ENCODE data around the gene BCL2. TPM values are rescaled to one million over a fixed set of nuclear protein-coding genes. Genes with fewer than 3 reads are reported as not detected.
A peak's percentile ranks its signal among the peaks of the same experiment; 100 is the strongest.

BCL2 gene
- 16.5 and 21.9 TPM in 2 replicates for total RNA-seq (ENCODE audit: low replicate concordance)
- long read RNA-seq, full-length matches to known transcripts, result 2 of 6 reads
- long read RNA-seq, partial matches to known transcripts, result 0 of 6 reads
- long read RNA-seq, other reads (novel, unspliced or antisense), result 4 of 6 reads

- peaks cover 32% of the 10 kb centered on the region for H3K4me1 Mint-ChIP-seq (ENCODE audit: unreplicated experiment)
- peaks cover 21% of the 10 kb centered on the region for H3K27me3 Mint-ChIP-seq
- H3K36me3 Mint-ChIP-seq, result no peaks in the 10 kb centered on the region
- no peak for TF ChIP-seq CTCF (conservative IDR thresholded peaks at IDR 0.05)
- DNase-seq (ENCODE audit: extremely low spot score, unreplicated experiment), result peak; percentile 69
- peak within 1 kb of the TSS; percentile 99 for H3K4me3 Mint-ChIP-seq
- H3K9me3 Mint-ChIP-seq, result no peaks in the 10 kb centered on the region
- peak within 1 kb of the TSS; percentile 96 for H3K27ac Mint-ChIP-seq
Measured at GRCh38 chr18:63319383-63320122, at the start of gene BCL2. Gene BCL2, minus strand, starts transcription at chr18:63319769.

GRCh38 chr18:63368611-63369010, 49.0 kb upstream of the BCL2 start:
- DNase-seq (ENCODE audit: extremely low spot score, unreplicated experiment), result no peak
- Mint-ChIP-seq H3K9me3 (no peaks in the 10 kb centered on the region), H3K27ac (peak overlapping the region; percentile 91), H3K4me3 (peak overlapping the region; percentile 91), H3K27me3 (no peaks in the 10 kb centered on the region), H3K36me3 (peaks cover 6% of the 10 kb centered on the region), H3K4me1 (ENCODE audit: unreplicated experiment) (peaks cover 13% of the 10 kb centered on the region)
- no peak for TF ChIP-seq CTCF (conservative IDR thresholded peaks at IDR 0.05)

GRCh38 chr18:63367053-63367953, 47.7 kb upstream of the BCL2 start, which contains the start of gene KDSR:
Gene KDSR, minus strand, starts transcription at chr18:63367206. Its CDS starts 88 bp downstream, at chr18:63367118.
- no peak for TF ChIP-seq CTCF (conservative IDR thresholded peaks at IDR 0.05)
- Mint-ChIP-seq H3K4me3 (peak within 1 kb of the TSS; percentile 99), H3K27ac (peak within 1 kb of the TSS; percentile 92), H3K9me3 (no peaks in the 10 kb centered on the region), H3K36me3 (peaks cover 15% of the 10 kb centered on the region), H3K4me1 (ENCODE audit: unreplicated experiment) (peaks cover 13% of the 10 kb centered on the region), H3K27me3 (no peaks in the 10 kb centered on the region)
- peak; percentile 94 for DNase-seq (ENCODE audit: extremely low spot score, unreplicated experiment)

- peak overlapping the region; percentile 92 for H3K27ac Mint-ChIP-seq
- no peak for DNase-seq (ENCODE audit: extremely low spot score, unreplicated experiment)
- H3K4me1 Mint-ChIP-seq (ENCODE audit: unreplicated experiment), result peaks cover 13% of the 10 kb centered on the region
- H3K9me3 Mint-ChIP-seq, result no peaks in the 10 kb centered on the region
- no peaks in the 10 kb centered on the region for H3K27me3 Mint-ChIP-seq
- H3K36me3 Mint-ChIP-seq, result peaks cover 18% of the 10 kb centered on the region
- no peak for TF ChIP-seq CTCF (conservative IDR thresholded peaks at IDR 0.05)
- H3K4me3 Mint-ChIP-seq, result peak overlapping the region; percentile 99
Measured at GRCh38 chr18:63366213-63367052, 46.9 kb upstream of the BCL2 start.

- no peaks in the 10 kb centered on the region for H3K9me3 Mint-ChIP-seq
- peaks cover 13% of the 10 kb centered on the region for H3K4me1 Mint-ChIP-seq (ENCODE audit: unreplicated experiment)
- no peak for TF ChIP-seq CTCF (conservative IDR thresholded peaks at IDR 0.05)
- peaks cover 18% of the 10 kb centered on the region for H3K36me3 Mint-ChIP-seq
- peak overlapping the region; percentile 92 for H3K27ac Mint-ChIP-seq
- peak overlapping the region; percentile 99 for H3K4me3 Mint-ChIP-seq
- no peak for DNase-seq (ENCODE audit: extremely low spot score, unreplicated experiment)
- no peaks in the 10 kb centered on the region for H3K27me3 Mint-ChIP-seq
Measured at GRCh38 chr18:63365876-63366212, 46.3 kb upstream of the BCL2 start.
